Ovary (tissue), 9 donors: ENCODE results near the gene ZCCHC18. TPM values are rescaled to one million over a fixed set of nuclear protein-coding genes. Genes with fewer than 3 reads are reported as not detected.
"Not testable (repeated sequence)": the region's sequence is repeated elsewhere in the genome, so short reads cannot be mapped to it uniquely, and the experiment has no call there.

Experiments
- DNase-seq, 5 donors: peaks; one replicate each; pipeline ENCODE4 v3.0.0-alpha.2; 2019 to 2020
- H3K27ac ChIP-seq, 2 donors: fragments of 200-600 bp; one replicate each; pipeline versions ENCODE4 v1.5.1 to v1.8.0; 2019 to 2022
- H3K27me3 ChIP-seq: fragments of 200-600 bp; one replicate; pipeline ENCODE4 v1.8.0; 2022
- H3K36me3 ChIP-seq: fragments of 200-600 bp; sonication (generic); one replicate; pipeline ENCODE4 v1.5.1; 2019
- H3K4me1 ChIP-seq: one replicate; pipeline ENCODE4 v1.8.1; 2013; ENCODE audit warnings: mild to moderate bottlenecking, moderate library complexity; ENCODE audit not compliant: insufficient read depth
- H3K4me3 ChIP-seq: fragments of 200-600 bp; sonication (generic); one replicate; pipeline ENCODE4 v1.5.1; 2017
- H3K9me3 ChIP-seq, 2 donors: fragments of 200-600 bp in 1 of 2; sonication (generic) in 1 of 2; one replicate each; pipeline versions ENCODE4 v1.5.1 to v1.8.1; 2013 to 2019; ENCODE audit warnings: mild to moderate bottlenecking in 1 of 2, moderate library complexity in 1 of 2
- CTCF ChIP-seq, 3 donors: fragments of 450-650 bp in 2 of 3; fragments of 200-600 bp in 1 of 3; IDR thresholded peaks; one replicate each; pipeline versions ENCODE4 v1.5.1 to v1.8.0; 2016 to 2022; ENCODE audit warnings: antibody characterized with exemption in 3 of 3, mild to moderate bottlenecking in 1 of 3
- EP300 ChIP-seq: sonication (generic); formaldehyde crosslinking; IDR thresholded peaks from one replicate; pipeline ENCODE4 v1.6.1; 2017; ENCODE audit warnings: antibody characterized with exemption
- POLR2A ChIP-seq: fragments of 450-650 bp; IDR thresholded peaks from one replicate; pipeline ENCODE4 v1.6.1; 2017; ENCODE audit warnings: antibody characterized with exemption, mild to moderate bottlenecking, moderate library complexity
- WGBS, 3 donors: extraction: QIAGEN DNeasy Blood & Tissue Kit in 1 of 3; methylation state at CpG; one replicate each; pipeline versions ENCODE4 v1.1.5 to v1.1.7; 2013 to 2017; 5-methylcytosine and 5-hydroxymethylcytosine counted together
- intact Hi-C, 4 donors: fragments of 100-400 bp; cut with DNase I; formaldehyde crosslinking; loops; one replicate each; pipeline versions ENCODE4 v1.11.0 to v1.15.1; 2022 to 2023
- polyA plus RNA-seq, 2 donors: library from polyadenylated mRNA; stranded (reverse); fragments of 200-250 nt in 1 of 2; fragments of 350-450 nt in 1 of 2; fragmentation: Illumina TruSeq in 1 of 2; extraction: RNeasy Lipid Tissue Mini Kit (QIAGEN cat#74804) in 1 of 2; gene quantifications; one replicate each; pipeline ENCODE4 v1.2.3, GENCODE V29; 2013 to 2014
- total RNA-seq, 7 donors: library from RNA; depleted of rRNA in 2 of 7; stranded (reverse); fragments of >200 nt in 2 of 7; fragmentation: NEBNext Ultra II Directional in 3 of 7; extraction: Animal tissue kit (Norgen Biotek cat#: 25700) in 3 of 7; gene quantifications; one replicate each; pipeline versions ENCODE4 v1.1.0 to v1.2.4, GENCODE V29; 2016 to 2023
- donor health status: DM: no; HTN: no; CAD: no; lungs with moderate emphysema.
- donor health status: DM: no; HTN: no; CAD: no.
- donor health status: Bipolar disorder and iron deficiency.
- donor health status: DM: yes; HTN: yes; CAD: no.
- donor health status: DM: no; HTN: no; CAD: no.
- donor health status: DM: yes; HTN: yes; CAD: no.

The ZCCHC18 gene
- total and polyA plus RNA-seq, 9 donors, result 2.5 to 16.5 (median 6.6) TPM

- DNase-seq, result no peak
- intact Hi-C loops, result no loop called here
- no peaks in the 10 kb centered on the region for H3K36me3 ChIP-seq
- H3K27me3 ChIP-seq, result no peaks in the 10 kb centered on the region
- no peaks in the 10 kb centered on the region for H3K9me3 ChIP-seq
- no peaks in the 10 kb centered on the region for H3K4me1 ChIP-seq
- TF ChIP-seq CTCF (IDR thresholded peaks at IDR 0.05) (no peak), EP300 (no peak), POLR2A (no peak)
- H3K4me3 ChIP-seq, result no peak overlapping the region
- no peak overlapping the region for H3K27ac ChIP-seq
Observed at GRCh38 chrX:104098919-104099318, 13.4 kb upstream of the ZCCHC18 start.

- intact Hi-C loops, result no loop called here
- TF ChIP-seq CTCF (IDR thresholded peaks at IDR 0.05), result no peak
- TF ChIP-seq POLR2A, result no peak
- no peak for TF ChIP-seq EP300
- DNase-seq, result no peak
- Histone ChIP-seq H3K27ac (no peak overlapping the region), H3K9me3 (no peaks in the 10 kb centered on the region), H3K27me3 (no peaks in the 10 kb centered on the region), H3K4me1 (no peaks in the 10 kb centered on the region), H3K36me3 (no peaks in the 10 kb centered on the region), H3K4me3 (no peak overlapping the region)
- 72 to 75% (median 75%) methylated on average over 10 of the region's 10 CpGs for WGBS, 3 donors
Observed at GRCh38 chrX:104104676-104105075, 7.6 kb upstream of the ZCCHC18 start.

DNA sequence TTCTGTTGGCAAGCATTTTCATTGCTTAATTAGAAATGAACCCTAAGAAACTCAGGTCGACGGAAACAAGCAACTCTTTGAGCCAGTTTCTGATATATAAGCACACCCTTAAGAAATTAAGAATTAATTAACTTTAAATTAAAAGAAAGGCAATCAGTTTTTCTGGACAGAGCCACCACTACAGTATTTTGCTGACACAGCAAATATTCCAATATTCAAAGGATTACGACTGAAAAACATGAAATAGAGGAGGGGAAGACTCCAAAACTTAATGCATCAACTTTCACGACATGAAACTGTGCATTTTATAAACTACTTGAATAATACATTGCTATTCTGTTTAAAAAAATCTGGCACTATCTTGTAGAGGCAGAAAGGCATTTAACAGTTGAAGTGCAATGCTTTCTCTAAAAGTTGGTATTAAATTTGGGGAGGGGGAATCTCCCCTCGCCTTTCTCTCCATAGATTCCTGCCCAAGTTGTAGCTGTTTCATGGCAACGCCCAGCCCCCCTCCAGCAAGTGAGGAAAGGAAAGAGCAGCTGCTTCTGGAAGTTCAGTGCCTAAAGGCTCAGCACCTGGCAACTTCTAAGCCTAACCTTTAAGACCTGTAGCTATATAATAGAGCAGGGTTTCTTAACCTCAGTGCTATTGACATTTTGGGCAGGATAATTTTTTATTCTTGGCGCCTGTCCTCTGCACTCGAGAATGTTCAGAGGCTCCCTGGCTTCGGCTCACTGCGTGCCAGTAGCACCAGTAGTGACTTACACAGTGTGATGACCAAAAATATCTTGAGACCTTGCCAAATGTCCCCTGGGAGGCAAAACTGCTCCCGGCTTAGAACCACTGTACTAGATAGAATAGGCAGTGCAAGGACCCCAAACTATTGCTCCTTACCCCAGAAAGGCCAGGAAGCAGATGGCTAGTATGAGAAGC is 6.7 kb upstream of the ZCCHC18 start:
- no peaks in the 10 kb centered on the region for H3K9me3 ChIP-seq
- 61 to 67% (median 64%) methylated on average over 11 of the region's 11 CpGs for WGBS, 3 donors

DNA sequence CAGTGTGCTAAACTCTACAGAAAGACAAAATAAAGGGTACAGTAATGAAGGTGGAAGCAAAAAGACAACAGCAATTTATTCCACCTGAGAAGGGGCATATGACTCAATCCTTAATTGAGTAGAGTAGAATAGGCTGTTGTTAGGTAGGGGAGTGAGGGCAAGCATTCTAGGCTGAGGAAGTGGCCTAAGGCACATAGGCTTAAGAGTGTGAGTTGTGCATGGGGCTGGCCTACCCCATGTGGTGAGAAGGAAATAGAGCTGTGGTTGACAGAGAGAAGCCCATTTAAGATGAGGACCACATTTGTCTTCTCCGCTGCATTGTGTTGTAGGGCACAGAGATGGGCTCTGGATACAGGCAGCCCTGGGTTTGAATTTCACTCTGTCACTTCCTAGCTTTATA is 3.4 kb upstream of the ZCCHC18 start:
- intact Hi-C loops, result no loop called here
- H3K4me1 ChIP-seq, result no peaks in the 10 kb centered on the region
- H3K27me3 ChIP-seq, result no peaks in the 10 kb centered on the region
- DNase-seq, result no peak
- TF ChIP-seq CTCF (IDR thresholded peaks at IDR 0.05), result no peak
- no peak for TF ChIP-seq POLR2A
- TF ChIP-seq EP300, result no peak
- no peaks in the 10 kb centered on the region for H3K9me3 ChIP-seq
- H3K36me3 ChIP-seq, result no peaks in the 10 kb centered on the region
- H3K4me3 ChIP-seq, result no peak overlapping the region
- WGBS, 3 donors, result 73 to 84% (median 80%) methylated on average over 1 of the region's 1 CpG
- H3K27ac ChIP-seq, result no peak overlapping the region

More for the DNA sequence above, 6.7 kb upstream of the ZCCHC18 start:
- intact Hi-C loops, result no loop called here
- TF ChIP-seq EP300 (no peak), POLR2A (no peak), CTCF (IDR thresholded peaks at IDR 0.05) (no peak)
- no peak overlapping the region for H3K4me3 ChIP-seq
- H3K36me3 ChIP-seq, result no peaks in the 10 kb centered on the region
- H3K27me3 ChIP-seq, result no peaks in the 10 kb centered on the region
- H3K4me1 ChIP-seq, result no peaks in the 10 kb centered on the region
- no peak for DNase-seq
- no peak overlapping the region for H3K27ac ChIP-seq

- H3K4me3 ChIP-seq, H3K27ac ChIP-seq, DNase-seq, H3K36me3 ChIP-seq, intact Hi-C loops, H3K27me3 ChIP-seq, H3K9me3 ChIP-seq, H3K4me1 ChIP-seq: not testable (repeated sequence)
- WGBS, 3 donors, result 61 to 63% (median 63%) methylated on average over 6 of the region's 6 CpGs
Observed at GRCh38 chrX:104110491-104111240, 1.7 kb upstream of the ZCCHC18 start.
